Common myeloid progenitor, CD34-positive (primary cell): ENCODE data around the gene IFNA10.
"Not testable (repeated sequence)": the region's sequence is repeated elsewhere in the genome, so short reads cannot be mapped to it uniquely, and the experiment has no call there.

Source experiments
- CTCF ChIA-PET: fragments of 350-600 bp; sonication (Branson Sonifier 250); formaldehyde crosslinking; loops from one replicate; lab custom pipeline; 2021; ENCODE audit warnings: antibody characterized with exemption; lab: Charles Lee
- POLR2A ChIA-PET: fragments of 350-600 bp; sonication (Branson Sonifier 250); formaldehyde crosslinking; loops from one replicate; lab custom pipeline; 2021; ENCODE audit warnings: antibody characterized with exemption; lab: Charles Lee
- DNase-seq, 3 donors: peaks; one replicate each; pipeline versions ENCODE4 v3.0.0 to v3.0.0-alpha.2; 2013
- H3K27ac ChIP-seq, 2 experiments: 1 replicate in 1 of 2; 2 replicates in 1 of 2; pipeline ENCODE4 v1.7.0; 2013; ENCODE audit warnings: inconsistent platforms in 2 of 2, low read length in 2 of 2, mild to moderate bottlenecking in 2 of 2, low read depth in 1 of 2, moderate library complexity in 1 of 2; ENCODE audit not compliant: severe bottlenecking in 2 of 2, insufficient read depth in 1 of 2, poor library complexity in 1 of 2
- H3K27me3 ChIP-seq, 5 experiments: replicated peaks in 2 of 5; 1 replicate in 3 of 5; 2 replicates in 2 of 5; pipeline versions ENCODE4 v1.6.1 to v1.7.0; 2013; ENCODE audit warnings: low read length in 4 of 5, mild to moderate bottlenecking in 2 of 5, moderate library complexity in 2 of 5, inconsistent platforms in 1 of 5; ENCODE audit not compliant: insufficient read depth in 5 of 5, control insufficient read depth in 4 of 5
- H3K36me3 ChIP-seq, 4 experiments: 1 replicate in 2 of 4; 2 replicates in 2 of 4; pipeline versions ENCODE4 v1.6.1 to v1.7.0; 2013; ENCODE audit warnings: low read length in 3 of 4, control low read depth in 1 of 4, mild to moderate bottlenecking in 1 of 4; ENCODE audit not compliant: control insufficient read depth in 4 of 4, insufficient read depth in 4 of 4
- H3K4me1 ChIP-seq, 4 experiments: 1 replicate in 3 of 4; 2 replicates in 1 of 4; pipeline versions ENCODE4 v1.6.1 to v1.7.1; 2013; ENCODE audit warnings: low read length in 3 of 4, mild to moderate bottlenecking in 3 of 4, control low read depth in 1 of 4, inconsistent platforms in 1 of 4, moderate library complexity in 1 of 4; ENCODE audit not compliant: control insufficient read depth in 4 of 4, insufficient read depth in 4 of 4; ENCODE audit errors: control extremely low read depth in 1 of 4
- H3K4me3 ChIP-seq, 7 experiments: 1 replicate in 4 of 7; 2 replicates in 3 of 7; pipeline versions ENCODE4 v1.5.1 to v1.7.0; 2013; ENCODE audit warnings: mild to moderate bottlenecking in 7 of 7, low read length in 6 of 7, moderate library complexity in 6 of 7, inconsistent platforms in 2 of 7, low read depth in 2 of 7, control low read depth in 1 of 7; ENCODE audit not compliant: insufficient read depth in 4 of 7, control insufficient read depth in 1 of 7; ENCODE audit errors: extremely low read depth in 1 of 7
- H3K9me3 ChIP-seq, 5 experiments: 1 replicate in 4 of 5; 2 replicates in 1 of 5; pipeline versions ENCODE4 v1.6.1 to v1.7.1; 2013; ENCODE audit warnings: low read length in 4 of 5, mild to moderate bottlenecking in 2 of 5, inconsistent platforms in 1 of 5, low read depth in 1 of 5, moderate library complexity in 1 of 5; ENCODE audit not compliant: control insufficient read depth in 4 of 5, insufficient read depth in 2 of 5; ENCODE audit errors: control extremely low read depth in 1 of 5
- WGBS: methylation state at CpG from one replicate; pipeline ENCODE4 v1.1.5; 2013; ENCODE audit not compliant: insufficient coverage; 5-methylcytosine and 5-hydroxymethylcytosine counted together

Gene IFNA10

GRCh38 chr9:21166560-21166959 is 40.4 kb downstream of the IFNA10 start, which contains the start of gene IFNA21:
Gene IFNA21 (minus strand): TSS chr9:21166660. CDS start chr9:21166612, 48 bp downstream.
- H3K27me3 ChIP-seq, POLR2A ChIA-PET, CTCF ChIA-PET, H3K9me3 ChIP-seq, H3K36me3 ChIP-seq, H3K4me3 ChIP-seq, DNase-seq, H3K4me1 ChIP-seq, H3K27ac ChIP-seq: not testable (repeated sequence)
- WGBS: 100% methylated on average over 1 of the region's 2 CpGs

- no CpG with 5 or more reads among the region's 1 CpG for WGBS
- POLR2A ChIA-PET: no interaction called here
- Histone ChIP-seq H3K27ac (no peak overlapping the region), H3K27me3 (no peaks in the 10 kb centered on the region), H3K36me3 (no peaks in the 10 kb centered on the region), H3K4me3 (no peak overlapping the region), H3K9me3 (no peaks in the 10 kb centered on the region), H3K4me1 (no peaks in the 10 kb centered on the region)
- no peak for DNase-seq
- CTCF ChIA-PET: no interaction called here
These were observed 41.4 kb downstream of the IFNA10 start for GRCh38 chr9:21165516-21165915.

- no CpG with 5 or more reads among the region's 1 CpG for WGBS
- Histone ChIP-seq H3K36me3 (no peaks in the 10 kb centered on the region), H3K4me1 (peaks cover 0 to 4% (median 0%) of the 10 kb centered on the region in 4 experiments), H3K9me3 (peaks cover 0 to 10% (median 1%) of the 10 kb centered on the region in 5 experiments), H3K27me3 (no peaks in the 10 kb centered on the region), H3K4me3 (no peak overlapping the region), H3K27ac (no peak overlapping the region)
- CTCF ChIA-PET: no interaction called here
- POLR2A ChIA-PET: no interaction called here
- peak; percentile 19 to 78 (median 67) for DNase-seq
These were observed 46.8 kb downstream of the IFNA10 start for GRCh38 chr9:21160178-21160577.
